DMS53 treated with DMSO at 0.1 percent for 48 hours (cell line): ENCODE data around the gene FAM72B.
"Not testable (repeated sequence)": the region's sequence is repeated elsewhere in the genome, so short reads cannot be mapped to it uniquely, and the experiment has no call there.

Experiments
- DNase-seq: peaks from one replicate; lab custom pipeline; 2025; ENCODE audit not compliant: unreplicated experiment; lab: John Stamatoyannopoulos, UW

The FAM72B gene

DNA sequence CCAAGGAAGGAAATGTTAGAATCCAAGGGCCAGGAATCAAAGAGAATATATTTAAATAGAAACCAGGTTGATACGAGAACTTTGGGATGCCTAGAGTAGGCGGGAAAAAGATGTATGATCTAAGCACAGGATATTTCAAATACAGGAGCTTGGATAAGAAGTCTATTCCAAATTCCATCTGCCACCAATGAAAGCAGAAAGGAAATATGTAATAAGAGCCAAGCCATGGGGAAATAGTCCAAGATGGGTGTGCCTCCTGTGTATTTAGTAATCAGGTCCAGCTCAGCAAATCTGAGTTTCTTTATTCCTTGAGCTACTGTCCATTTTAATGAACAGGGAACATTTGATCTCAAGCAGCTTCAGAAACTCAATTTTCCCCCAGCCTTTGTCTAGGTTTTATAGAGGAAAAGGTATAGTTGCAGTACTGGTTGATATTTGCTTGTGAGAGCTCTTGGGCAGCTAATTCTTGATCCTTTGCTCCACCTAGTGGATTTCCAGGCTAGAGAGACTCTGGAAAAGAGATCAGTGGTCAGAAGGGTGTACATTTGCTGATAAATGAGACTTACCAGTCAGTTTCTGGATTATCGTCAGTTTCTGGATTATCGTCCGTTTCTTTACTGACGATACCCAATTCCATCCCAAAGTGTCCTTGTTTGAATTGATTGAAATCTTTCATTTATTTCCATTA, 28.3 kb downstream of the FAM72B start:
- DNase-seq, result not testable (repeated sequence)

GRCh38 chr1:121154811-121155210, 29.3 kb downstream of the FAM72B start:
- DNase-seq, result not testable (repeated sequence)

GRCh38 chr1:121152788-121153187, 31.4 kb downstream of the FAM72B start:
- not testable (repeated sequence) for DNase-seq

DNA sequence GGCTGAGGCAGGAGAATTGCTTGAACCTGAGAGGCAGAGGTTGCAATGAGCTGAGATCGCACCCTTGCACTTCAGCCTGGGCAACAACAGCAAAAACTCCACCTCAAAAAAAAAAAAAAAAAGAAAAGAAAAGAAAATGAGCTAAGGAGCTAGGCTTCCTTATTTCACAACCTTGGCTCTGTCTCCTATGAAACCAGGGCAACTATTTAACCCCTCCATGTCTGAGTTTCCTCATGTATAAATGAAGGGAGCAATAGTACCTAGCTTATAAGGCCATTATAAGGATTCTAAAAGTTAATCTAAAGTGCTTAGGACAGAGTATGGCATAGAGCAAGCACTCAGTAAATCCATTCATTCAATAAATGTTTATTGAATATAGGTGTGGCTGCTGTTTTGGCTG, 32.8 kb downstream of the FAM72B start:
- not testable (repeated sequence) for DNase-seq

- DNase-seq, result not testable (repeated sequence)
These were observed 35.5 kb downstream of the FAM72B start for GRCh38 chr1:121148489-121149190.

GRCh38 chr1:121140393-121140792, 43.7 kb downstream of the FAM72B start:
- not testable (repeated sequence) for DNase-seq

DNA sequence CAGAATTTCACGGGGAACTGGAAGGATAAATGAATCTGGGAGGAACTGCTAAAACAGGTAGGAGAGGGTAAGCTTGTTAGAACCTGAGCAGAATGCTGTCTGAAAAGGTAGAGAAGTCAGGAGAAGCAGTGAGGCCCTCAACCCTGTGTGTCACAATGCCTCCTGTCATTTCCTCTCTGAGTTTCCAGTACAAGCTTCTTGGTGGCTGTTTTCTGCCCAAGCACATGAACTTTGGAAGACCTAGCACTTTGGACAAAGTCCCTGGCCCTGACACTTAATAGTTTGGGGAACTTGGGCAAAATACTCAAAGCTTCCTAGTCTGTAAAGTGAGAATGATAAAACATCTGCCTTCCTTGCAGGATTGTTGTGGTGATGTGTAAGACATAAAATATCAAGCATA, 52.6 kb downstream of the FAM72B start:
- not testable (repeated sequence) for DNase-seq

DNA sequence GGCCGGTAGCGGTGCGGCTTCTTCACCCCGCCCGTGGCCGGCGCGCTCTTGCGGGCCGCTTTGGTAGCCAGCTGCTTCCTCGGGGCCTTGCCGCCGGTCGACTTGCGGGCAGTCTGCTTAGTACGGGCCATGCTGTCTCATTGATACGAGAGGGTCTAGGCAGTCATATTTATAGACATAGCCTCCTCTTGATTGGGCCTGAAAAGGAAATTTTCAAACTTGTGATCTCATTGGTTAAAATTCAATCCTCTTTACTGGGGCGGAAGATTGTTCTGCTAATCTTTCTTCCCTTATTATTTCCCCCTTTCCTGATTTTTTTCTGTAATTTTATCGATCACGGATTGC, 65.7 kb downstream of the FAM72B start:
- not testable (repeated sequence) for DNase-seq
